ENCODE results near the gene ACSL3.

The ACSL3 gene

DNA sequence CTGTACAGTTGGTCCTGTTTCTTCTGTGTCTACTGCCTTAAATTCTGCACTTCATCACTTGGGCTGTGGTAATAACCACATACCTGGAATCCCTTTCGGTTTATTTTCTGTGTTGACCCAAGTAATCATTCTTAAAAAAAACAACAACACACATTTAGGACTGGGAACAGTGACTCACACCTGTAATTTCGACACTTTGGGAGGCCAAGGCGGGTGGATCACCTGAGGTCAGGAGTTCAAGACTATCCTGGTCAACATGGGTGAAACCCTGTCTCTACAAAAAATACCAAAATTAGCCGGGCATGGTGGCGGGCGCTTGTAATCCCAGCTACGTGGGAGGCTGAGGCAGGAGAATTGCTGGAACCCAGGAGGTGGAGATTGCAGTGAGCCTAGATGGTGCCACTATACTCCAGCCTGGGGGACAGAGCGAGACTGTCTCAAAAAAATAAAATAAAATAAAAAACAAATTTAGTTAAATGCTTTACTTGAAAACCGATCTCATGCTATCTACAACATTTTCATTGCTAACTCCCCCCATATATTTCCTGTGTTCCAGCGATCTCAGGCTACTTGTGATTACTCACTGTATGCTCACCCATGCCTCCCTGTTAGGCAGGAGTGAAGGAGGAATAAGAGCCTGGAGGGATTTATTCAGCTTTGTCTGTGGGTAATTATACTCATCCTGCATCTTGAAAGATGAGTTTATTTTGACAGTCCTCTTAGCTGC is 18.2 kb downstream of the ACSL3 start:
- DNase-seq (ENCODE audit: low read depth in 1 of 2, low spot score in 1 of 2) = no peak

DNA sequence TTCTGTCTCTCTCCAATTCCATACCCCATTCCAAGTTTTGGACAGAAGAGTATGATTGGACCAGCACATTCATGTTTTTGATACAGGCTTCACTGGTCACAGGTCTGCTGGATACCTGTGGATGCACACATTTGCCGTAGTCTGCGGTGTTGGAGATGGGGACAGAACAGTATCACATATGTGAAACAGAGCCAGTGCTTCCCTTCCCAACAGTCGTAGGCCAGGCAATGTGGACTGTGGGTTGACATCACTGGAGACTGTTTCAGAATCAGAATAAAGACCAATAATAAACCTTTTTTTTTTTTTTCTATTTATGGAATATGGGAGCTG is 18.7 kb downstream of the ACSL3 start:
- DNase-seq (ENCODE audit: low read depth in 1 of 2, low spot score in 1 of 2) = no peak

DNA sequence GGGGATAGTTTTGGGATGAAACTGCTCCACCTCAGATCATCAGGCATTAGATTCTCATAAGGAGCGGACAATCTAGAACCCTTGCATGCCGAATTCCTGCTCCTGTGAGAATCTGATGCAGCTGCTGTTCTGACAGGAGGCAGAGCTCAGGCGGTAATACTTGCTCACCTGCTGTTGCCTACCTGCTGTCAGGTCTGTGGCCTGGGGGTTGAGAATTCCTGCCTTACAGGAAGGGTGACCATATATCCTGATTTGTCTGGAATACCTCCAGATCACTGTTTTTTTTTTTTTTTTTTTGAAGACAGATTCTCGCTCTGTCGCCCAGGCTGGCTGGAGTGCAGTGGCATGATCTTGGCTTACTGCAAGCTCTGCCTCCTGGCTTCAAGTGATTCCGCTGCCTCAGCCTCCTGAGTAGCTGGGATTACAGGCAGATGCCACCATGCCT is 21.7 kb downstream of the ACSL3 start:
- DNase-seq (ENCODE audit: low read depth in 1 of 2, low spot score in 1 of 2) = no peak

DNA sequence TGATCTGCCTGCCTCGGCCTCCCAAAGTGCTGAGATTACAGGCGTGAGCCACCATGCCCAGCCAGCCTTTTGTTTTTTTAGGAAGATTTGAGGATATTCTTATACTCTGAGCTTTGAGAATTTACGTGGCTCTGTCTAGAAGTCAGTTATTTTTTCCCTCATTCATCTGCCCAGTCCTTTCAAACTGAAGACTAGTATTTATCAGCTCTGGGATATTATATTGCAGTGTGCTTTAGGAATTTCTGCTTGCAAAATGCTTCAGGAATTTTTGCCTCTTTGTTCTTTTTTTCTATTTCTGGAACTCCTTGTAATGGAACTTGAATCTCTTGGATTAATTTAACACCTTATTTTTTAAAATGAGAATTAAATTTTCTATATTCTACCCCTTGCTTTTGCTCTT is 22.6 kb downstream of the ACSL3 start:
- no peak for DNase-seq (ENCODE audit: low read depth in 1 of 2, low spot score in 1 of 2)

DNA sequence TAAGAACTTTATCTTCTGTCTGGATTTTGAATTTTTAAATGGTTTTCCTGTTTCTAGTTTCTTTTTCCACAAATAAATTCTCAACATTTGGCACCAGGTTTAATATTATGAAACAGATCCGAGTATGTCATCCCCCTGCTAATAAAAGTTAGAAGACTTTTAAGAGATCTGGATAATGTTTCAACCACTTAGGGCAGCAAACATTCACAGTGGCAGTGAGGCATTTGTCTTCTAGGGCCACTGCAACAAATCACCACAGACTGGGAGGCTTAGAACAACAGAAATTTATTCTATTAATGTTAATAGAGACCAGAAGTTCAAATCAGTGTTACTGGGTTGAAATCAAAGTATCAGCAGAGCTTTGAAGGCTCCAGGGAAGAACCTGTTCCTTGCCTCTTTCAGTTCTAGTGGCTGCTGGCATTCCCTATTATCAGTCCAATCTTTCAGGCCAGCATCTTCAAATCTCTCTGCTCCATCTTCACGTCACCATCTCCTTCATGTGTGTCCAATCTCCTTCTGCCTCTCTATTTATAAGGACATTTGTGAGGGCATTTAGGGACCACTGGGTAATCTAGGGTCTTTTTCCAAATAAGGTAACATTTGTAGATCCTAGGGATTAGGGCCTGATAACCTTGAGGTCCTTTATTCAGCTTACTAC is 23.4 kb downstream of the ACSL3 start:
- no peak for DNase-seq (ENCODE audit: low read depth in 1 of 2, low spot score in 1 of 2)

GRCh38 chr2:222884805-222885424 is 24.1 kb downstream of the ACSL3 start:
- DNase-seq (ENCODE audit: low read depth in 1 of 2, low spot score in 1 of 2) = no peak

DNA sequence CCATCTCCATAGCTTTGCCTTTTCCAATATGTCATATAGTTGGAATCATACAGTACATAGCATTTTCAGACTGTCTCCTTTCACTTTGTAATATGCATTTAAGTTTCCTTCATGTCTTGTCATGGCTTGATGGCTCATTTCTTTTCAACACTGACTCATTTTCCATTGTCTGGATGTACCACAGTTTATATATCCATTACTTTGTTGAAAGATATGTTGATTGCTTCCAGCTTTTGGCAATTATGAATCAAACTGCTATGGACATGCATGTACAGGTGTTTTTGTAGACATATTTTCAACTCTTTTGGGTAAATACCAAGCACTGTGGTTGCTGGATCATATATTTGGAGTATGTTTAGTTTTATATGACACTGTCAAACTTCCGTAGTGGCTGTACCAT is 26.3 kb downstream of the ACSL3 start:
- no peak for DNase-seq (ENCODE audit: low read depth in 1 of 2, low spot score in 1 of 2)

DNA sequence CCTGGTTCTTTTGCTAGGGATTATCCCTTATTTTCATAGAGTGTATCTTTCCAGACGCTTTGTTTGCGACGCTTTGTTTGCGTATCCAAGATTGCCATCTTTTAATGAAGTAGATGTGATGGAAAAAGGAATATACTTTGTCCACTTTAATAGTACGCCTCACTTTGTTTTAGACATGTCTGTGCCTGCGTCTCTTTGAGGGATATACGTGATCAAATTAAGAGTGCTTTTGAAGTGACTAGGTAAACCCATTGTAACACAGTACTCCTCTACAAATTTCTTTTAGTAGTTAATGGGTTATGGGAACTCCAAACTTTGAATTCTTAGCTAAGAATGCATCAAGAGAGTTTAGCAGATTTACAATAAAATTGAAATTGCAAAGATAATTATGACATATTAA is 27.9 kb downstream of the ACSL3 start:
- DNase-seq (ENCODE audit: low read depth in 1 of 2, low spot score in 1 of 2) = no peak

GRCh38 chr2:222891890-222892289 is 31.1 kb downstream of the ACSL3 start:
- no peak for DNase-seq (ENCODE audit: low read depth in 1 of 2, low spot score in 1 of 2)

DNA sequence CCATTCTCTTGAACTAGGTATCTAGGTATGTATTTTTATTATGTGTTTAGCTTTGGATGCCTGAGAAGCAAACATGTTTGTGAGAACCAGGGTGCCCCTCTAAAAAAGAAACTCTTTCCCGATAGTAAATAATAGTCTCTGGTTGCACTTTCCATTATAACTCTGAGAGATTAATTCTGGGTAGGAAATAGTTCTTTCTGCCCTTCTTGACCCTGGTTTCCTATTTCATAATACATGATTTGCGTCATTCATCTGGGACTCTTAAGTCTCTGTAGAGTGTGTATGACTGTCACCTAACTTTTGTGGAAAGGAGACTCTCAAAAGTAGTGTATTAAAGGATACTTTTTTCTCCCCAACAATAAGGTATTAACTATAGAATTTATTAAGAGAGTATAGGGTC is 31.5 kb downstream of the ACSL3 start:
- no peak for DNase-seq (ENCODE audit: low read depth in 1 of 2, low spot score in 1 of 2)

DNA sequence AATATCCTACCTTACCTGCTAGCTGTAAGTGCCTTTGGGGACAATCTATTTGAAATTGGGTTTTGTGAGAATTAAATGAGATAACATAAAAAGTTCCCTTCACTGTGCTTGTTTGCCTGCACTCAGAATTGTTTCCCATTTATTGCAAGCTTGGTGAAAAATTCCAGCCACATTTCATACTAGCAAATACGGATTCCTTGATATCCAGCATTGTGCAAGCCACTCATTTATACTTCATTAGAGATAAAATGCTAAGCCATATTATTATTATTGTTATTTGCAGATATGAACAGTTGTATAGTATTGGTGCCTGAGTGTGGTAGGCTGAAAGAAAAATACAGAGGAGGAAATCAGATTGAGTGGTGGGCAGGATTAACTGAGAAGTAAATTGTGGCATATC is 31.9 kb downstream of the ACSL3 start:
- DNase-seq (ENCODE audit: low read depth in 1 of 2, low spot score in 1 of 2) = no peak

DNA sequence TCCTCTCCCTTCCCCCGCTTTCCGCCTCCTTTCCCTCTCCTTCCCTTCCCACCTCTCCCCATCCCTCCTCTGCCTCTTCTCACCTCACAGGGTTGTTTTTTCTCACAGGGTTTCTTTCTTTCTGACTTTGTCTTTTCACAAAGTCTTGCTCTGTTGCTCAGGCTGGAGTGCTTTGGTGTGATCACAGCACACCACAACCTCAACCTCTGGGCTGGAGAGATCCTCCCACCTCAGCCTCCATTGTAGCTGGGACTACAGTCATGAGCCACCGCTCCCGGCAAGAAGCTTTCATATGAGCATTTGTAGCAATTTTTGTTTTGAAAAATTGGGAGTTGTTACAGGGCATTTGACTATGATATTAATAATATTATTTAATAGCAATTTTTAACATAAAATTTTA is 32.9 kb downstream of the ACSL3 start:
- no peak for DNase-seq (ENCODE audit: low read depth in 1 of 2, low spot score in 1 of 2)

DNA sequence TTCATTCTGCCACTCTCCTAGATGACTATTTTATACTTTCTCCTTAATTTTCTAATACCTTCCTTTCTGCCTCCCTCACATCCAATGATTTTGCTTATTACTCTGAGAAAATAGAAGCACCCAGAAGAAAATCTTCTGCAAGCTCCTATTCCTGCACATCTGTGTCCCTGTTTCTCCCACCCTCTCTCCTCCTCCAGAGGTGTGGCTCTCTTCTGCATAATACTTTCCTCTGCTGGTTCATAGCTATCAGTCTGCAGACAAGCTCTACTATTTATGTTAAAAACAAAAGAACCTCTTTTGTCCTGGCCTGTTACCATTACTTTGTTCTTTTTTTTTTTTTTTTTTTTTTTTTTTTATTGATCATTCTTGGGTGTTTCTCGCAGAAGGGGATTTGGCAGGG is 34.3 kb downstream of the ACSL3 start:
- DNase-seq (ENCODE audit: low read depth in 1 of 2, low spot score in 1 of 2) = no peak

GRCh38 chr2:222897898-222898297 is 37.1 kb downstream of the ACSL3 start:
- DNase-seq (ENCODE audit: low read depth in 1 of 2, low spot score in 1 of 2) = no peak

DNA sequence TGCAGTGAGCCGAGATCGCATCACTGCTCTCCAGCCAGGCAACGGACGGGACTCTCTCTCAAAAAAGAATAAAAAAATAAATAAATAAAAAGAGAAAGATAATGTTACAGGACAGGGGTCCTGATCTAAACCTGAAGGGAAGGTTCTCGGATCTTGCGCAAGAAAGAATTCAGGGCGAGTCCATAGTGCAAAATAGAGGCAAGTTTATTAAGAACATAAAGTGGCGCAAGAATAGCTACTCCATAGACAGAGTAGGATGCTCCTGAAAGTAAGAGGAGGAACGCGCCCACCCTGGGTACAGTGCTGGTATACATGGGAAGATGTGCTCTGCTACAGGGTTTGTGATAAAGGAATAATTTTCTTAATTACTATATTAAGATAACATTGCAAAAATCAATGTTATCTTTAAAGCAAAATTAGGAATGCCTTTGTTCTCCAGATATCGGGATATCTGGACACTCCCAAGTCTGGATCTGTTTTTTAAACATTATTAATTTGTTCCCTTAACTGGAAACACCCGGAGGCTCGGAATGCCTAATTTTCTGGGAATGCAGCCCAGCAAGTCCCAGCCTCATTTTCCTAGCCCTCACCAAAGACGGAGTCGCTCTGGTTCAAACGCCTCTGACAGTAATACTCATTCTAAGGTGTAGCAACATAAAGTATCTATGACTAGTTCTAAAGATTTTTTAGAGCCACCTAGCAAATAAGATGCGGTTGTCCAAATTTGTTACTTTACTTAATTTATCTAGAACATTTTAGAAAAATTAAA is 38.8 kb downstream of the ACSL3 start:
- no peak for DNase-seq (ENCODE audit: low read depth in 1 of 2, low spot score in 1 of 2)

DNA sequence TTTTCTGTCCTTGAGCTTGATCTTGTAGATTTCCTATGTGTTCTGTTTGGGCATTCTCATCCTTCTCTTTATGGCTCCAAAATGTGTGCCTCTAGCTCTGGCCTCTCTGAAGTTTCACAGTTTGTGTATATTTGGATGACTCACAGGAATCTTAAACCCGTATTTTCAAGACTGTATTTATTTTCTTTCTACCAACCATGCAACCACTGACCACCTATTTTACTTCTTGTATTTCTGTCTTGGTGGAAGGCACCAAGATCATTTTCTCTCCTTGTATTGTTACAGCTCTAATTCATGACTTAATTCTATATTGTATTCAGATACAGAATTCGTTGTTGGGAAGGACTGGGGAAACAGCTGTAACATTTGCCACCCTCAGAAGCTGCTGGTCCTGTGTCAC is 39.5 kb downstream of the ACSL3 start:
- no peak for DNase-seq (ENCODE audit: low read depth in 1 of 2, low spot score in 1 of 2)

DNA sequence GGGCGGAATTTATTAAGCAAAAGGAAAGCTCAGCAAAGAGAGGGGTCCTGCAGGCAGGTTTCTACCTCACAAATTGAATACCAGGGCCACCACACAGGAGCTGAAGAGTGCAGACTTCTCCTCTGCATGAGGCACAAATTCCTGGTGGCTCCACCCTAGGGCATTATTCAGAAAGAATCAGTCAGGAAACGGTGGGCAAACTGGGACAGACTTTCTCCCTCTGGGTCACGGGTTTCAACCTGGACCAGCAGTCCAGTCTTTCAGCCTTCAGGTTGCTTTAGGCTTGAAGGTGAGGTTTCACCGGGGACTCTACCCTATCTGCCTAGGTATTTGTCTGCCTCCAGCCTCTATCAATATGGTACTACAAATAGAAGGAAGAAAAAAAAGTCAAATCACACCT is 41.8 kb downstream of the ACSL3 start:
- DNase-seq (ENCODE audit: low read depth in 1 of 2, low spot score in 1 of 2) = no peak

GRCh38 chr2:222903234-222904220 is 42.7 kb downstream of the ACSL3 start:
- no peak for DNase-seq (ENCODE audit: low read depth in 1 of 2, low spot score in 1 of 2)

- no peak for DNase-seq (ENCODE audit: low read depth in 1 of 2, low spot score in 1 of 2)
Observed at GRCh38 chr2:222904557-222905258, 43.9 kb downstream of the ACSL3 start.

DNA sequence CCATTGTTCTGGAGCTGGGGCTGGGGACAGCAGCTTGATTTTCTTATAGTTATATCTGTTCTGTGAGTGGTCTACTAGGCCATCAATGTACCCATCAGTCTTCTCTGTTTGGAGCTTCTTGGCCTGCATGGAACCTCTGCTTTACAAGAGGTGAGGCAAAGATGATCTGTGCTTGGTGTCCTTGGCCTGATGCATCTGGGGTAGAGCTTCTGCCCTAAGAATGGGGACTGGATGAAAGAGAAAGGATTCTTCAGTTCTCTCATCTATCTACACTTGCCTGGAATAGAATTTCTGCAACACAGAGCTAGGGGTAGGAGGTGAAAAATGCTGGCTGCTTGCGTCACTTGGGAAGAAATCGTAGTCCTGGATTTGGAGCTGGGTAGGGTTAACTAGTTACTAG is 46.2 kb downstream of the ACSL3 start:
- DNase-seq (ENCODE audit: low read depth in 1 of 2, low spot score in 1 of 2) = no peak
